NCI-H510A treated with DMSO at 0.1 percent for 48 hours (cell line): ENCODE results near the gene UMOD.

Experiments
- DNase-seq: peaks from one replicate; lab custom pipeline; 2025; lab: John Stamatoyannopoulos, UW

The UMOD gene

GRCh38 chr16:20352615-20353014 lies at the start of gene UMOD:
UMOD (minus strand) TSS chr16:20352715; CDS start chr16:20350737, 1,978 bp downstream.
- no peak for DNase-seq

DNA sequence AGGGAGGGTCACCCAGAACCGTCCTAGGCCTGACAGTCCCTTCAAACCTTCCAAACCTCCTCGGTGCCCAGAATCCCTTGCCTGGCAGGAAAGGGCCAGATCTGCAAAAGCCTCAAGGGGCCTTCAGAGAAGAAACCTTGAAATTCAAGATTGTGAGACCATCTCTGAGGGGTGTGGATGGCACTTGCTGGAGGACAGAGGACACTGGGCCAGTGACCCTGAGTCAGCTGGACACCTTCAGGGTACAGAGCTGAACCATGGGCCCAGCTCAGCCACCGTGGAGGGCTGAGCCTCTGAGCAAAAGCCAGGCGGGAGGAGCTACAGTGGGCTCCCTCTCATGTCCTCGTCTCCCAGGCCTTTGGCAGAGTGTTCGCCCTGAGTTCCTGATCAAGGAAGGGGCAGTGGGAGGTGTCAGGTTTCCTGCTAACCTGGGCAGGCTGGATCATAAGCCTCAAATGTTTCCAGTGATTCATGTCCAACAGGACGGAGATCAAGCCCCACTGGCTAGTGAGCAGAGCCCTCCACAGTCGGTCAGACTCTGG lies 49.0 kb upstream of the UMOD start:
- DNase-seq: peak; percentile 34

DNA sequence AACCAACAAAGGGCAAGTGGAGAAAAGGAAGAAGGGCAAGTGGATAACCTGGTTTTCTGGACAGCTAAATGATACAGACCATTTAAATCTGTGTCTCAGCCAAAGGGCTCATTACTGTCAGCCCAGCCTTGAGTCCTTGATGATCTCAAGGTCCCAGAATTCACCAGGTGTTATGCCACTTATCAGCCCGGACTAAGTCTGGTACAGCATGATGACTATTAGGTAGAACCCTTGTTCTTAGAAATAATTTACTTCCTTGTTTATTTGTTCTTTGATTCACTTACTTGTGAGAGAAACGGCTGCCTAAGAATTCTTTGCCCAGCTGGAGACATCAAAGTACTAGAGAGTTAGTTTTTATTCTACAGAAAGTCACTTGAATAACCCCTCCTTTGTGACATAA lies 48.6 kb upstream of the UMOD start:
- no peak for DNase-seq

GRCh38 chr16:20399185-20399584 lies 46.7 kb upstream of the UMOD start:
- no peak for DNase-seq

- DNase-seq: no peak
Measured at GRCh38 chr16:20398603-20399002, 46.1 kb upstream of the UMOD start.

- no peak for DNase-seq
Measured at GRCh38 chr16:20397468-20398074, 45.1 kb upstream of the UMOD start.

GRCh38 chr16:20396846-20397467 lies 44.4 kb upstream of the UMOD start:
- DNase-seq: no peak

GRCh38 chr16:20395946-20396345 lies 43.4 kb upstream of the UMOD start:
- DNase-seq: no peak

DNA sequence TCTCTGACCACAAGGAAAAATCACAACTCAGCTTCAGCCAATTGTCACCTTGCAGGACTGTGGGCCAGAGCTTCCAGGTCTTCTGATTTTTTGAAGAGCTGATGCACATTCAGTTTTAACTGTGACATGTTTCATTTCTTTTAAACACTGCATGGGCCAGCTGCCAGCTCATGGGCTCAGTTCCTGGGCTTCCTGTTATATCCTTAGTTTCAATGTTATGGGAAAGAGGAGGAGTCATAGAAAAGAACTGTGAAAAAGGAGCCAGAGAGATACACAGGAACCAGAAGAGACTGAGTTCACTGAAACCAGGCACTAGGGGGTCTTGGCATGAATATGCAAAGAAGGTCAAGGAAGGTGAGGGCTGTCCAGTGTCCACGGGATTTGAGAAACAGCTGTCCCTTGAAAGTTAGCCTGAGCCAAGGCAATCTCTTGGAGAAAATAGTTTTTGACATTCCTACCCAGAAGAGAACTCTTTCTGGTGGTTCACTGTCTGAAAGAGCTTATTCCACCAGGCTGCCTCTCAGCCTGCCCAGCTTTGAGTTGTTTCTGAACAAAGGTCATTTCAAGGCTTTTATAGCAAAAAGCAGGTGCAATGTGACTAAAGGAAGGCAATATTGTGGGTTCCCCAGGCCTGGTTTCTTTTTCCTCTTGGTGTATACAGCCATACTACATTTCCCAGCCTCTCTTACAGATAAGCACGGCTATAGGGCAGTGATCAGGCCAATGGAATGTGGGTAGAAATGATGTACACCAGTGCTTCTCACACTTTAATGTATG lies 41.5 kb upstream of the UMOD start:
- DNase-seq: no peak

- no peak for DNase-seq
Measured at GRCh38 chr16:20391045-20391444, 38.5 kb upstream of the UMOD start.

- DNase-seq: no peak
Measured at GRCh38 chr16:20388854-20389253, 36.3 kb upstream of the UMOD start.

- no peak for DNase-seq
Measured at GRCh38 chr16:20387978-20388377, 35.5 kb upstream of the UMOD start.

DNA sequence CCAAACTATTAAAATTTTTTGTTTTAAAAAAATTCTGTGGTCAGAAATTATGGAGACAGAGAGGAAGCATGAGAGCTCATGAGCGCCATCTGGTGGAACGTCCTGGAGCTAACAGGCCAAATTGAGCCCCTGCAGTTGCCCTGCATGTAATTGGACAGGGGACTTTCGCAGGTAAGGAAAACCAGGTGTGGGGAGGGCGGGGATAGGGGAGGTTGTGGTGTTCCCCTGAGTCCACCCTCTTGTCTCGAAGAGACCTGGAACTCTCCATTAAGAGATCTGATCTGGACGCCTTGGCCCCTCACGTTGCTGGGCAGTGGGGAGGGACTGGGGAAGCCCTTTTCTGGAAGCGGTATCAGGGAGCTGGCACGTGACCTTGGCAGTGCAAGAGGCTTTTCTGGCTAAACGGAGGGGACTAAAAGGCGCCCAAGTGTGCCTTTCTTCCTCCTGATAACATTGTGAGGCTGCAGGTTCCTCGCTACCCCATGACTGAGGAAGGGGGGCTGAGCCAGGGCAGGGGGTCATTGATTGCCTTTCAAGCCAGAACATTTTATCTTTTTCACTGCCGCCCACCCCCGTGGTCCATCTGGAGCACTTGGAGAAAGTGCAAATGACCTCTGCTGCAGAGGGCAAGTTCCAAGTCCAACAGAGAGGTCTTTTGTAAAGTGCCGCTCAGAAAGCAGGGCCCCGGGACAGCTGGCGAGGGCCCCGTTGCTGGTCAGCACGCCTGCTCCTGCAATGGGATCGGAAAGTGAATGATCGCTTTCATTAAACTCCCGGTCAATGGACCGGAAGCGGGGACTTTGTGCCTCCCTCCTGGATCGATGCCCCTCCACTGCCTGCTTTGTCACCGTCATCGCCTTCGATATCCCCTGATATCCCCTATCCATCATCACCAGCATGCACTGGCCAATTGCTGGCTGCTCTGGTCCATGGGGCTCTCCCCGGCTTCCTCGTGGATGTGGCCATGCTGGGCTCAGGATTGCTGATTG lies 33.6 kb upstream of the UMOD start:
- DNase-seq: peak; percentile 79

DNA sequence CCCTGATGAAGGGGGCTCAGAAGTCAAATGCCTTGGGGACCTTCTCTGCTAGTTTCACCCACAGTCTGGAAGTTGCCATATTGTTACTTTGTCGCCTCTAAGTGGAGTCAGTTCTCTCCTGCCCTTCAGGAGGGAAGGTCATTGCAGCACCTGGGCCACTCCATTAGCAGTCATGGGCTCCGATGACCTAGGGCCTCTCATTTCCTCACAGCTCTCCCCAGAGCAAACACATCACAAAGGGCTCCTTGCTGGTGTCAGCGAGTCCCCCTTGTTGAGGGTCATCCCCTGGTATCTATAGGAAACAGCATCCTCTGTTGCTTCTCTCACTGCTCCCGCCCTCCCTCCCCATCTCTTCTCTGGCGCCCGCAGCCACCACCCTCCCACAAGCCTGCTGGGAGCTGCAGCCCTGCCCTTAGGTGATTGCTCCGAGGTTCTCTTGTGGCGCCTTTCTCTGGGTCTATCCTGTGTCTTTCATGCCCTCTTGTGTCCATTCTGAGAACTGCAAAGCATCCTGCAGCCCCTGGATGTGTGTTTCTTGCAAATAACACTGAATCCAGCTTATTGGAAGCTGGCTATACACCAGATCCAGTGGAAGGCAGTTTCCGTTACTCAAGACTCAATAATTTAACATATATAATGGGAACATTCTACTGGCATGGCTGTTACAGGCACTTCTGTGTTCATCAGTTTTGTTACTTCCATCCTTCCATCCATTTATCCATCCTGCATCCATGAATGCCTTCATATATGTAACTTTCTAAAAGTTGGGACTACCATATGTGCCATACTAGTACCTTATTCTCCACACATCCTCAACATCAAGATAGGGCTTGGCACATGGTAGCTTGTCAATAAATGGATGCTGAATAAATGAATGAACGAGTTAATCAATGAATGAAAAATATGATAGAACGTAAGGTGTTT lies 30.9 kb upstream of the UMOD start:
- DNase-seq: peak; percentile 86

DNA sequence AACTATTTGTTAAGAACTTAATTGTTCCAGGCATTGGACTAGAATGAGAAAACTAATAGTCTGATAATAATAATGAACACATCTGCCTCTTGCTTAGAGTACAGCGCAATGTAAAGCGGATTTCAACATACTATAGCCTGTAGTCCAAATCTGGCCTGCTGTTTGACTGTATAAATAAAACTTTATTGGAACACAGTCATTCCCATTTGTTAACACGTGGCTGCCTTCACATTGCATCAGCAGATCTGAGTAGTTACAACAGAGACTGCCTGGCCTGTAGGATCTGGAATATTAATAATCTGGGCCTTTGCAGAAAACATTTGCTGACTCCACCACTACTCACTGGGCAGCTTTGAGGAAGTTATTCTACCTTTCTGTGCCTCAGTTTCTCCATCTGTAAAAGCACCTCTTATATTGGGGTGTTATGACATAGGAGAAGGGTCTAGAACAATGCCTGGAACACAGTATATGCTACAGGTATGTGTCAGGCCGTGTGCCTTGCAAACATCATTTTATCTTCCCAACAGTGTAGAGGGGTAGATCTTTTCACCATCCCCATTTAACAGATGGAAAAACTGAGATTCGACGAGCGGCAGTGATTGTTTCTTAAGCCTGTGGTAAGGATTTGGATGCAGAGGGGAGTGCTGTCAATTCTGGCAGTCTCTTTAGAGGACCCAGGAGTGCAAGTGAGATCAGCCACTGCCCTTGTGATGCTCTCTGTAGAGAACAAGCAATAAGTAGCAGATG lies 29.9 kb upstream of the UMOD start:
- DNase-seq: no peak

GRCh38 chr16:20380782-20381181 lies 28.3 kb upstream of the UMOD start:
- DNase-seq: no peak

DNA sequence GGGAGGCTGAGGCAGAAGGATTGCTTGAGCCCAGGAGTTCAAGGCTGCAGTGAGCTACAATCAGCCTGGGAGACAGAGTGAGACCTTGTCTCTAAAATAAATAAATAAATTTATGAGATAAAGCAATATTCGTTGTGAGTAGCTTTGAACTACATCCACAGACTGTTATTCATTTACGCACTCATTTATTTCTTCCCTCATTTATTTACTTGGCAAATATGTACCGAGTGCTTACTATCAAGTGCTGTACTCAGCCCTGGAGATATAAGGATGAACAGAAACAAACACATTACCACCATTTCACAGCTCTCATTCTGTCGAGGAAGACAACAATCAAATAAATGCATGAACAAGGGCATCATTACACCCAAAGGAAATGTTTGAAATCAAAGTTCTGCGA lies 24.7 kb upstream of the UMOD start:
- no peak for DNase-seq

- no peak for DNase-seq
Measured at GRCh38 chr16:20372701-20373100, 20.2 kb upstream of the UMOD start.

DNA sequence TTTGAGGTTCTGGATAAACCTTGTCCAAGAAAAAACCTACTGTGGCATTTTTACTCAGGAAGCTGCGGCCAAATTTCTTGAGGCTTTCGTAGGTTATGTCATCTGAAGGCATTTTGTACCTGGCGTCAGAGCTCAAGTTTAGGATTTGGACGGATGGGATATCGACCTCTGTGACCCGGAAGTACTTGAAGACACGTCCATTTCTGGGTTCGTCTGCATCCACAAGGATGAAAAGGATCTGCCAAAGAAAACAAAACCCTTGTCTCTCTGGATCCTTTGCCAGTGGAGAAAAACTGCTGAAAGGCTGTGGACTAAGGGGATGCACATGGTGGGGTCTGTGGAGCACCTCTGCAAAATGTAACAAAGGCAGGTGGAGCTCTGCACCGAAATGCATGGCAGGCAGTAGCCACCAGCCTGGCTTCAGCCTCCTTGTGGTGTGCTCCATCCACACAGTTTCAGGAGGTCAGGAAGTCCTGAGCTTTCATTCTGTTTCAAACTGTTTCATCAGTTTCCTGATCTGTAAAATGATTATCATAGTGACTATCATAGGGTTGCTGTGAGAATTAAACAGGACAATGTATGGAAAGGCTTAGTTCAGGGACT lies 17.0 kb upstream of the UMOD start:
- DNase-seq: no peak

- DNase-seq: no peak
Measured at GRCh38 chr16:20364051-20364450, 11.5 kb upstream of the UMOD start.
